Measurements from ENCODE around the gene NUDT17. TPM values are rescaled to one million over a fixed set of nuclear protein-coding genes. Genes with fewer than 3 reads are reported as not detected.

NUDT17 gene
- polyA plus RNA-seq, 1 donor (not counting 4 experiments of a cell fraction or from before 2014, with no cell fraction given) = 1.3 TPM

DNA sequence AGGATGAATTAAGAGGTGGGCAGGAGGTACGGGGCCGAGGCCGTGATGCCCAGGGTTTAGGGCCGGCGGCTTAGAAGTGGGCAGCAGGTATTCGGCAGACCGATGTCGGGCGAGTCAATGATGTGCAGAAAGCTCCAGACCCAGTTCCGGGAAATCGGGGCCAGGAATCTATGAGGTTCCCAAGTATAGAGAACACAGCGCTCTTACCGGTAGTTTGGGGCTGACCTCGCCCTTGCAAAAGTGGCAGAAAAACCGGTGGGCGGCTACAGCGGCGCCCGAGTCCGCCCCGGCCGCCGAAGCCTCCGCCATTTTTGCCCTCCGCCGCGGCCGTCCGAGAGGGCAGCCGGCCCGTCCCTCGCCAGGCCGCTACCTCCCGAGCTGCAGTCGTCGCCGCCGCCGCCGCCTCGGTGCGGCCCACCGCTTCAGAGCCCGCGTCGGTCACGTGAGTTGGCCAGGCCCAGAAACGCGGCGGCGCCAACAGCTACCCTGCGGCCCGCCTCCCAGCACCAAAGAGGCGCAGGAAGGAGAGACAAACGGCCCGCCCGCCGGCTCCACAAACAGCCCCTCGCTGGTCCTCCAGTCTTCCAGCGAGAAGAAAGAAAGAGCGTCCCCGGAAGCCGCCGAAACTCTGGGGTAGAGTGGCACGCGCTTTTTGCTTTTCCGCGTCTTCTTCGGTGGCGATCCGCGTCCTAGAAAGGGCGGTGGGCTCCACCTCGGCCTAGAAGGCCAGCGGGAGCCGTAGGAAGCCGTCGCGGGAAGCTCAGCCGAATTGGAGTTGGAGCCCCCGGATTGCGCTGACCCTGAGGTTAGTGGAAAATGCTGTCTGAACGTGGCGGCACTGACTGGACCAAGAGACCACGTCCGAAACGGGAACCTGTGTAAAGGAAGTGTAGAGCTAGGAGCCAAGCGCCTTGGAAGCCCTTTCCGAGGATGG is 21.6 kb upstream of the NUDT17 start, which contains the start of the genes POLR3C and RNF115:
POLR3C (plus strand) TSS at position 636 of the 934 bp plus-strand sequence. CDS start 1,577 bp downstream, outside the sequence.
RNF115 (minus strand) TSS at position 531 of the 934 bp plus-strand sequence; CDS start at position 309, 222 bp downstream.
- TF ChIP-seq, protein P1, sequence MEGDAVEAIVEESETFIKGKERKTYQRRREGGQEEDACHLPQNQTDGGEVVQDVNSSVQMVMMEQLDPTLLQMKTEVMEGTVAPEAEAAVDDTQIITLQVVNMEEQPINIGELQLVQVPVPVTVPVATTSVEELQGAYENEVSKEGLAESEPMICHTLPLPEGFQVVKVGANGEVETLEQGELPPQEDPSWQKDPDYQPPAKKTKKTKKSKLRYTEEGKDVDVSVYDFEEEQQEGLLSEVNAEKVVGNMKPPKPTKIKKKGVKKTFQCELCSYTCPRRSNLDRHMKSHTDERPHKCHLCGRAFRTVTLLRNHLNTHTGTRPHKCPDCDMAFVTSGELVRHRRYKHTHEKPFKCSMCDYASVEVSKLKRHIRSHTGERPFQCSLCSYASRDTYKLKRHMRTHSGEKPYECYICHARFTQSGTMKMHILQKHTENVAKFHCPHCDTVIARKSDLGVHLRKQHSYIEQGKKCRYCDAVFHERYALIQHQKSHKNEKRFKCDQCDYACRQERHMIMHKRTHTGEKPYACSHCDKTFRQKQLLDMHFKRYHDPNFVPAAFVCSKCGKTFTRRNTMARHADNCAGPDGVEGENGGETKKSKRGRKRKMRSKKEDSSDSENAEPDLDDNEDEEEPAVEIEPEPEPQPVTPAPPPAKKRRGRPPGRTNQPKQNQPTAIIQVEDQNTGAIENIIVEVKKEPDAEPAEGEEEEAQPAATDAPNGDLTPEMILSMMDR (optimal IDR thresholded peaks at IDR 0.05 in 1 of 3, IDR thresholded peaks at IDR 0.05 in 1 of 3, conservative IDR thresholded peaks at IDR 0.05 in 1 of 3; ENCODE audit: extremely low read depth in 1 of 3, insufficient read depth in 2 of 3, low read length in 3 of 3) = no peak
- no peak for TF ChIP-seq EZH2 (IDR thresholded peaks at IDR 0.05; ENCODE audit: low read length)
- Histone ChIP-seq H3K9me1 (ENCODE audit: control insufficient read depth, extremely low read depth, insufficient read depth, low read length) (no peaks in the 10 kb centered on the region), H3K4me1 (ENCODE audit: control insufficient read depth, extremely low read depth, insufficient read depth, low read length) (peaks cover 5% of the 10 kb centered on the region), H3K4me3 (ENCODE audit: control insufficient read depth in 2 of 3, extremely low read depth in 1 of 3, insufficient read depth in 2 of 3, low read depth in 1 of 3, low read length in 3 of 3) (peak within 1 kb of the TSS; percentile 84 to 99 (median 96)), H3K79me2 (ENCODE audit: control insufficient read depth, insufficient read depth, low read length) (peaks cover 26% of the 10 kb centered on the region), H4K20me1 (ENCODE audit: control insufficient read depth, extremely low read depth, insufficient read depth, low read length) (no peaks in the 10 kb centered on the region), H3K36me3 (ENCODE audit: control insufficient read depth in 2 of 2, extremely low read depth in 1 of 2, insufficient read depth in 2 of 2, low read length in 2 of 2) (peaks cover 8 to 23% of the 10 kb centered on the region in 2 experiments), H3K27me3 (ENCODE audit: control insufficient read depth, extremely low read depth, insufficient read depth, low read length) (no peaks in the 10 kb centered on the region), H2AFZ (ENCODE audit: control insufficient read depth, low read length) (peak within 1 kb of the TSS; percentile 98), H3K9me3 (ENCODE audit: control insufficient read depth, low read depth, low read length) (no peaks in the 10 kb centered on the region), H3K27ac (ENCODE audit: control insufficient read depth, insufficient read depth, low read length) (peak within 1 kb of the TSS; percentile 93), H3K9ac (ENCODE audit: control insufficient read depth, extremely low read depth, insufficient read depth, low read length) (peak within 1 kb of the TSS; percentile 98), H3K4me2 (ENCODE audit: control insufficient read depth, extremely low read depth, insufficient read depth, low read depth, low read length) (peak within 1 kb of the TSS; percentile 99)
- DNase-seq (ENCODE audit: low read depth, low spot score) = peak; percentile 41
- dilution Hi-C loops (cut with MboI; ENCODE audit: extremely low pct_ligation_motif_present, low sequenced_read_pairs) = no loop called here
- no peak for FAIRE-seq

DNA sequence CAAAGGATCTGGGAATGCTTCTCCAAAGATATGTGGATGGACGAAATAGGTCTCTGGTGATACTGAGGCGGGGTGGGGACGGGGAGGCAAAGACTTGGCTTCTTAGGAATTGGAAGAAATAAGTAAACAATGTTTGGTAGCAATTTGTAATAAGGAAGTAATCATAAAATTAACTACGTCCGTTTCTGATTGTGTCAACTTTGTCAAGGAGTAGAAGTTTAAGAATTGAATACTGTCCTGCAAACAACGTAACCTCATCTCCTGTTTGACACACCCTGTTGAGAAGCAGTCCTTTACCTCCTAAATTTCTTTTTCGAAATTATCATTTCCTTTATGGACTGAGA is 21.0 kb upstream of the NUDT17 start:
- no peaks in the 10 kb centered on the region for H3K27me3 ChIP-seq (ENCODE audit: control insufficient read depth, extremely low read depth, insufficient read depth, low read length)
- dilution Hi-C loops (cut with MboI; ENCODE audit: extremely low pct_ligation_motif_present, low sequenced_read_pairs) = no loop called here
- peaks cover 5% of the 10 kb centered on the region for H3K4me1 ChIP-seq (ENCODE audit: control insufficient read depth, extremely low read depth, insufficient read depth, low read length)
- no peak for FAIRE-seq
- H3K36me3 ChIP-seq (ENCODE audit: control insufficient read depth in 2 of 2, extremely low read depth in 1 of 2, insufficient read depth in 2 of 2, low read length in 2 of 2) = peaks cover 13 to 26% of the 10 kb centered on the region in 2 experiments
- H3K27ac ChIP-seq (ENCODE audit: control insufficient read depth, insufficient read depth, low read length) = peak overlapping the region; percentile 93
- TF ChIP-seq, protein P1 (optimal IDR thresholded peaks at IDR 0.05 in 1 of 3, IDR thresholded peaks at IDR 0.05 in 1 of 3, conservative IDR thresholded peaks at IDR 0.05 in 1 of 3; ENCODE audit: extremely low read depth in 1 of 3, insufficient read depth in 2 of 3, low read length in 3 of 3) = no peak
- no peak for TF ChIP-seq EZH2 (IDR thresholded peaks at IDR 0.05; ENCODE audit: low read length)
- no peaks in the 10 kb centered on the region for H4K20me1 ChIP-seq (ENCODE audit: control insufficient read depth, extremely low read depth, insufficient read depth, low read length)
- no peak for DNase-seq (ENCODE audit: low read depth, low spot score)
- H2AFZ ChIP-seq (ENCODE audit: control insufficient read depth, low read length) = peak overlapping the region; percentile 98
- no peaks in the 10 kb centered on the region for H3K9me3 ChIP-seq (ENCODE audit: control insufficient read depth, low read depth, low read length)
- peak overlapping the region; percentile 98 for H3K9ac ChIP-seq (ENCODE audit: control insufficient read depth, extremely low read depth, insufficient read depth, low read length)
- H3K9me1 ChIP-seq (ENCODE audit: control insufficient read depth, extremely low read depth, insufficient read depth, low read length) = no peaks in the 10 kb centered on the region
- peaks cover 23% of the 10 kb centered on the region for H3K79me2 ChIP-seq (ENCODE audit: control insufficient read depth, insufficient read depth, low read length)
- peak overlapping the region; percentile 84 to 99 (median 96) for H3K4me3 ChIP-seq (ENCODE audit: control insufficient read depth in 2 of 3, extremely low read depth in 1 of 3, insufficient read depth in 2 of 3, low read depth in 1 of 3, low read length in 3 of 3)
- H3K4me2 ChIP-seq (ENCODE audit: control insufficient read depth, extremely low read depth, insufficient read depth, low read depth, low read length) = peak overlapping the region; percentile 99
